ENCODE data around the gene DIS3L2. TPM values are rescaled to one million over a fixed set of nuclear protein-coding genes. Genes with fewer than 3 reads are reported as not detected.
"Not testable (repeated sequence)": the region's sequence is repeated elsewhere in the genome, so short reads cannot be mapped to it uniquely, and the experiment has no call there.

The DIS3L2 gene
- total and polyA plus RNA-seq, 5 donors from 2014 or later, result 10.9 to 76.9 (median 21.0) TPM

DNA sequence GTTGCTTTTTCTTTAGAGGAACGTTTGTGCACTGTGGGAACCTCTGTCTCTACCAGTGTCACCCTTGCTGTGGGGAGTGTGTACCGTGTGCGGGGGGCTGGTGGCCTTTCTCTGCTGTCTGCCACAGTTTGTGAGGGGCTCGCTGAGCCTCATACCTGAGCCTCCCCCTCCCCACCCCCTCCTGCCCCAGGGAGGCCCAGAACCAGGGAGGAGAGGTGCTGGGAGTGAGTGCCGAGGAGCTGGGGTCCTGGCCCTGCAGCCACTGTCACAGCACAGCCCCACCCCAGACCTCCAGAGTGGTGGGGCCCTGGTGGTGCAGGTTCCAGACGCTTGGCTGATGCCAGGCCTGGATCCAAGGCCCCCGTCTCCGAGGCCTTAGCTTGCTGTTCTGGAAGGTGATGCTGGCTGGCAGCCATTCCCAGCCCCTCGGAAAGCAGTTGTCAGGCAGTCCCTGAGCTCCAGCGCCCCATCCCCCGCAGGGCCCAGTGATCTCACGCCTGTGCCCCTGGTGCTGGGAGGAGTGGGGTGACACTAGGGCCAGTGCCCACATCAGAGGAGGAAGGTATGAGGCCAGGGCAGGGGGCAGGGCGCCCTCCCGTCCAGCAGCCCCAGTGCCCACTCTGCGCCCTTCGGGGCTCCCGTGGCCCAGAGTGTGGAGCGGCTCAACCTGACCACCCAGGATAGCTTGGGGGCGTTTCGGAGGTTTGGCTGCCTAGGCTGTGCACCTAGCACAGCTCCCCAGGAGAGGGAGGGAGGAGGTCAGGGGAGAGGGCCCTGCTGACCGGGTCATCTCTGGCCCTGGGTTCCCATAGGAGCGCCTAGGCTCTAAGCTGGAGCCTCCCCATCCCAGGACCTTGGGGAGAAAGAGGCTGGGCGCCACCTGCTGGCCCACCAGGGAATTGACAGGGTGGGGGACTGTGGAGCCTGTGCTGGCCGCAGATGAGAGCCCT lies 364.1 kb downstream of the DIS3L2 start:
- Histone ChIP-seq H3K4me3 (ENCODE audit: low read depth, low read length) (no peak overlapping the region), H3K9me3 (ENCODE audit: control insufficient read depth in 2 of 2, low read length in 2 of 2) (no peaks in the 10 kb centered on the region), H3K27ac (ENCODE audit: insufficient read depth, low read length, poor library complexity, severe bottlenecking) (no peak overlapping the region), H3K27me3 (ENCODE audit: control insufficient read depth, insufficient read depth, low read length) (no peaks in the 10 kb centered on the region), H3K4me1 (ENCODE audit: control insufficient read depth, insufficient read depth, low read length, poor library complexity, severe bottlenecking) (peaks cover 34% of the 10 kb centered on the region), H3K36me3 (ENCODE audit: control insufficient read depth, insufficient read depth, low read length) (no peaks in the 10 kb centered on the region)
- no peaks in the 10 kb centered on the region for H3K36me3 Mint-ChIP-seq
- H3K4me3 Mint-ChIP-seq, result no peak overlapping the region
- no peak overlapping the region for H3K27ac Mint-ChIP-seq
- no peaks in the 10 kb centered on the region for H3K27me3 Mint-ChIP-seq
- DNase-seq, result peak in 2 of 3 donors; percentile 37 to 57
- H3K9me3 Mint-ChIP-seq, result no peaks in the 10 kb centered on the region
- peaks cover 0 to 37% (median 16%) of the 10 kb centered on the region in 4 donors for H3K4me1 Mint-ChIP-seq
- no peak for ATAC-seq (ENCODE audit: low read depth in 2 of 2)

DNA sequence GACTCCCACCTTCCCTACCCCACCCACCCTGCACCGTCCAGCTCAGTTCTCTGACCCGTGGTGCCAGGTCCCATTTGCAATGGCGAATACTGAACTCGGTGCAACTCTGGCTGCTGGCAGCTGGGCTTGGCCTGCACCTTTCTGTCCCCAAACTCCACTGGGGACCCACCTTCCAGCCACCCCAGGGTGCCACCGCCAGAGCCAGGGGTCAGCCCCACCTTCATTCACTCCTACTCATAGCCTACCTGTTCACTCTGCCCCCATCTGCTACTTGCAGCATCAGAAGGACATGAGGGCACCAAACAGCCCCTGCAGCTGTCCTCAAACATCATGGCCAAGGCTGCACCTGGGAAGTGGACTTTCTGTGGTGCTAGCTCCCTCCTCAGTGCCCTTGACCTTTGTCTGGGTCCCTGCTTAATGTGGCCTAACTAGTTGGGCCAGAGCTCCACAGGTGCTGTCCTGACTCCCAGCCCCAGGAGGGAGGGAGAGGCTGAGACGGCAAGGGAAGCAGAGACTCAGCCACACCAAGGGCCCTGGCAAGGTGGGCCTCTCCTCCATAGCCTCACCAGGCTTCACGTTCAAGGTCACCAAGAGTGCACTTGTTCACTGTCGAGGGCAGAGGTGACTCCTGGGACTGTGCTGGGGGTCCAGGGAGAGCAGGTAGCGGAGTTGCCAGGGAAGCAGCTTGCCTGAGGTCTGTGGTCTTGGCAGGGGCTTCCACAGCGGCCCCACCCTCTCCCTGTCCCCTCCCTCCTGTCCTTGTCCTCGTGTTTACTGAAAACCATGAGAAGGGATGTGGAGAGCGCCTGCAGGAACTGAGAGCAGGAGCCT lies 365.0 kb downstream of the DIS3L2 start:
- not testable (repeated sequence) for H3K9me3 Mint-ChIP-seq; H3K36me3 Mint-ChIP-seq; H3K36me3 ChIP-seq (ENCODE audit: control insufficient read depth, insufficient read depth, low read length); DNase-seq; H3K4me3 ChIP-seq (ENCODE audit: low read depth, low read length); H3K4me3 Mint-ChIP-seq; H3K27ac ChIP-seq (ENCODE audit: insufficient read depth, low read length, poor library complexity, severe bottlenecking); H3K27me3 Mint-ChIP-seq; ATAC-seq (ENCODE audit: low read depth in 2 of 2); H3K9me3 ChIP-seq (ENCODE audit: control insufficient read depth in 2 of 2, low read length in 2 of 2); H3K27me3 ChIP-seq (ENCODE audit: control insufficient read depth, insufficient read depth, low read length)
- H3K4me1 ChIP-seq (ENCODE audit: control insufficient read depth, insufficient read depth, low read length, poor library complexity, severe bottlenecking), result peaks cover 25% of the 10 kb centered on the region
- Mint-ChIP-seq H3K4me1 (peaks cover 0 to 29% (median 12%) of the 10 kb centered on the region in 4 donors), H3K27ac (peak overlapping the region in 1 of 3 donors; percentile 79)

DNA sequence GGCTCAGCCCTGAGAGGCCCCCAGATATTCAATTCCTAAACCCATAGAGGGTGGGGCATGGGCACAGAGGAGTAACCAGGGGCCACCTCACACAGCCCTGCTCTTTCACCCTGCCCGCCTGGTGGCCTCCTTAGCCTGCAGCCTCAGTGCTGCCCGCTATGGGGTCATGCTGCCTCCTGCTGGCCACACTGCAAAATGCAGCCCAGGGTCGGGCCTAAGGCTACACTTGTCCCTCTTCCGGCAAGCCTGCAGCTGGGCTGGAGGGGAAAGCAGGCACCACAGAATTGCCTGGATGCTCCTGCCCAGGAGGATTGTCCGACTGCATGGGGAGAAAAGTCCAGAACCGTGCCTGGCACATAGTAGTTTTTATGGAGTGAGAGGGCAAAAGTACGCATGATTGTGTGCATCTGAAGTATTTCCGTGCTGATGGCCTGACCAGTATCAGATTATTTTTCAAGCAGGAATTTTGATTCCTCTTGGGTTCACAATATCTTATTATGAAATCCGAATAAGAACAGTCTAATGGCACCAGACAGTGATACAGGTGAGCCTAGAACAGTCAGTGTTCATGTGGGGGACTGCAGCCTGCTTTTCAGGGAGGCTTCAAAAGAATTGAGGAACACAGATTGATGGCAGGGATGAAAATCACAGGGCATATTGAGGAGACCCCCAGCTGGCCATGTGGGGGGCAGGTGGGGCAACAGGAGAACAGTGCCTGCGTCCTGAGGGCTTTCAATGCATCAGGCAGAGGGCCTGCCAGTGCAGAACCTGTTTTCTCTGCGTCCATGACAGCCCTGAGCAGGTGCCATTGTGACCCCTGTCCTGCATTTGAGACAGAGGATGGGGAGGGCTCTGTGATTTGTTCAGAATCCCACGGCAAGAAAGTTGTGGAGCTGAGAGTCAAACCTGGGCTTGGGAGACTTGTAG lies 365.9 kb downstream of the DIS3L2 start:
- ATAC-seq (ENCODE audit: low read depth in 2 of 2) (peak; percentile 82 to 84), DNase-seq (peak; percentile 69 to 81 (median 81))
- Mint-ChIP-seq H3K4me1 (peaks cover 0 to 20% (median 10%) of the 10 kb centered on the region in 4 donors), H3K4me3 (no peak overlapping the region), H3K9me3 (no peaks in the 10 kb centered on the region), H3K27me3 (no peaks in the 10 kb centered on the region), H3K36me3 (no peaks in the 10 kb centered on the region), H3K27ac (peak overlapping the region in 2 of 3 donors; percentile 83 to 92)
- Histone ChIP-seq H3K36me3 (ENCODE audit: control insufficient read depth, insufficient read depth, low read length) (no peaks in the 10 kb centered on the region), H3K9me3 (ENCODE audit: control insufficient read depth in 2 of 2, low read length in 2 of 2) (no peaks in the 10 kb centered on the region), H3K4me1 (ENCODE audit: control insufficient read depth, insufficient read depth, low read length, poor library complexity, severe bottlenecking) (peaks cover 17% of the 10 kb centered on the region), H3K27me3 (ENCODE audit: control insufficient read depth, insufficient read depth, low read length) (no peaks in the 10 kb centered on the region), H3K4me3 (ENCODE audit: low read depth, low read length) (no peak overlapping the region), H3K27ac (ENCODE audit: insufficient read depth, low read length, poor library complexity, severe bottlenecking) (no peak overlapping the region)

DNA sequence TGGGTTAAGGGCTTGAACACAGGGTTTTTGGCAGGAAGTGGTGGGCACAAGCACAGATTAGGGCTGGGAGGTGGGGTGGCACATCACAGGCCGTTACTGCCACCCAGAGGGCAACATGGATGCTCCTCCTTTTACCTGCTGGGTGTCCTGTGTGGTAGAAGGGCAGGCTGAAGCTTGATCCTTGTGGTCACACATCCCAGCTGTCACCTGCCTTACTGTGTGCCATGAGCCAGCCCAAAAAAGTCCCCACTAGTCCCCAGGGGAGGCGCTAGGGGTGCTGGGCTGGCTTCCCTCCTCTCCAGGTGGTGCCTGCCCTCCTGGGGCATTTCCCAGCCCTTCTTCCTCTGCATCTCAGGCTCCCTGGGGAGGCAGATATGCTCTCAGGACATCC lies 366.5 kb downstream of the DIS3L2 start:
- peaks cover 0 to 14% (median 5%) of the 10 kb centered on the region in 4 donors for H3K4me1 Mint-ChIP-seq
- Histone ChIP-seq H3K4me1 (ENCODE audit: control insufficient read depth, insufficient read depth, low read length, poor library complexity, severe bottlenecking) (peaks cover 10% of the 10 kb centered on the region), H3K27me3 (ENCODE audit: control insufficient read depth, insufficient read depth, low read length) (no peaks in the 10 kb centered on the region), H3K27ac (ENCODE audit: insufficient read depth, low read length, poor library complexity, severe bottlenecking) (no peak overlapping the region), H3K36me3 (ENCODE audit: control insufficient read depth, insufficient read depth, low read length) (no peaks in the 10 kb centered on the region), H3K4me3 (ENCODE audit: low read depth, low read length) (no peak overlapping the region), H3K9me3 (ENCODE audit: control insufficient read depth in 2 of 2, low read length in 2 of 2) (no peaks in the 10 kb centered on the region)
- H3K27me3 Mint-ChIP-seq, result no peaks in the 10 kb centered on the region
- no peak for DNase-seq
- H3K9me3 Mint-ChIP-seq, result no peaks in the 10 kb centered on the region
- ATAC-seq (ENCODE audit: low read depth in 2 of 2), result no peak
- H3K4me3 Mint-ChIP-seq, result no peak overlapping the region
- H3K36me3 Mint-ChIP-seq, result no peaks in the 10 kb centered on the region
- no peak overlapping the region for H3K27ac Mint-ChIP-seq

DNA sequence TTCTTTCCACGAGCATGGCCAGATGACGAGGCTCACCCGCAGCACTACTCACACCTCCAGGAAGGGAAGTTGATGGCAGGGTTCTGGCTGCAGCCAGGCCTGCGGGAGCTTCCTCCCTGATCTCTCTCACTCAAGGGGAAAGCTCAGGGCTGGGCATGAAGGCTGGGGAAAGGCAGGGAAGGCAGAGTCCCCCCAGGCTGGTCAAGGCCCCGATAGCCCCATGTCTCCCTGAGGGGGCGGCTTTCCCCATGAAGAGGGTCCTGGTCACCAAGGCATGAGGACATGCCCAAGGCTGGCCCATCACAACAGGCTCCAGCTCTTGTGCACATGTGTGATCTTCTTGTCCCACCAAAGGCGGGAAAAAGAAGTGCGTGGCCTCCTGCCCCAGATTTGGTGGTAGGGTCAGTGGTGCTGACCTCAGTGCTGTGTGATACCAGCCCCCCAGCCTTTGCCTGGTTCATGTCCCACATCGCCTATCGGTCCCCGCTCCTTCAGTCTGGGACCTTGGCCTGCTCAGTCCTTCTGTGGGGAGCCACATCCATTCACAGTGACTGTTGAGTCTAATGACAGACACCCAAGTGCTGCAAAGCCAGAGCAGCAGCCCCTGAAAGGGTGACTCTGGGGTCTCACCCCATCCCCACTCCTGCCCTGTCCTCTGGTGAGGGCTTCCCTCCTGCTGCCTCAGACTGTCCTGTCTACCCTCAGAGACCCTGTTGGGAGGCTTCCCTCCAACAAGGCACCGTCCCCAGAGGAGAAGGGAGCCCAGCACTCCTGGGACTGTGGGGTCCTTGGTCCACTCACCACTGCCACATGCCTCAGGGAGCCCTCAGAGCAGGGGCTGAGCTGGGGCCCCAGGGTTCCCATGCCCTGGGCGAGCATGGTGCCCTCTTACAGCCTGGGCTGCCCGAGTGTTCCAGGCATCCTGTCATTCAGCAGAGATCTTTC lies 367.3 kb downstream of the DIS3L2 start:
- Histone ChIP-seq H3K36me3 (ENCODE audit: control insufficient read depth, insufficient read depth, low read length) (no peaks in the 10 kb centered on the region), H3K27ac (ENCODE audit: insufficient read depth, low read length, poor library complexity, severe bottlenecking) (no peak overlapping the region), H3K27me3 (ENCODE audit: control insufficient read depth, insufficient read depth, low read length) (no peaks in the 10 kb centered on the region), H3K4me3 (ENCODE audit: low read depth, low read length) (no peak overlapping the region), H3K9me3 (ENCODE audit: control insufficient read depth in 2 of 2, low read length in 2 of 2) (no peaks in the 10 kb centered on the region), H3K4me1 (ENCODE audit: control insufficient read depth, insufficient read depth, low read length, poor library complexity, severe bottlenecking) (peaks cover 6% of the 10 kb centered on the region)
- ATAC-seq (ENCODE audit: low read depth in 2 of 2), result no peak
- H3K9me3 Mint-ChIP-seq, result no peaks in the 10 kb centered on the region
- H3K36me3 Mint-ChIP-seq, result no peaks in the 10 kb centered on the region
- no peaks in the 10 kb centered on the region for H3K27me3 Mint-ChIP-seq
- no peak for DNase-seq
- peak overlapping the region in 1 of 4 donors; percentile 31 for H3K4me3 Mint-ChIP-seq
- no peak overlapping the region for H3K27ac Mint-ChIP-seq
- H3K4me1 Mint-ChIP-seq, result peaks cover 0 to 11% (median 5%) of the 10 kb centered on the region in 4 donors

DNA sequence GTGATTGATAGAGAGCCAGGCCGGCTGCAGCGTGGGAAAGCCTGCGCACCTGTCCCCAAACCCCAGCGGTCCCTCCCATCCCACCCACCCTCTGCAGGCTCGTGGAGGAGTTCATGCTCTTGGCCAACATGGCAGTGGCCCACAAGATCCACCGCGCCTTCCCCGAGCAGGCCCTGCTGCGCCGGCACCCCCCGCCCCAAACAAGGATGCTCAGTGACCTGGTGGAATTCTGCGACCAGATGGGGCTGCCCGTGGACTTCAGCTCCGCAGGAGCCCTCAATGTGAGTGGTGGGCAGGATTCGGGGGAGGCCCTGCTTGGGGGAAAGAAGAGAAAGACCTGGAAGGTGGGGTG lies 368.2 kb downstream of the DIS3L2 start:
- no peaks in the 10 kb centered on the region for H3K36me3 Mint-ChIP-seq
- no peaks in the 10 kb centered on the region for H3K9me3 ChIP-seq (ENCODE audit: control insufficient read depth in 2 of 2, low read length in 2 of 2)
- no peaks in the 10 kb centered on the region for H3K27me3 ChIP-seq (ENCODE audit: control insufficient read depth, insufficient read depth, low read length)
- no peaks in the 10 kb centered on the region for H3K9me3 Mint-ChIP-seq
- no peaks in the 10 kb centered on the region for H3K36me3 ChIP-seq (ENCODE audit: control insufficient read depth, insufficient read depth, low read length)
- H3K4me1 Mint-ChIP-seq, result peaks cover 0 to 9% (median 5%) of the 10 kb centered on the region in 4 donors
- DNase-seq (no peak), ATAC-seq (ENCODE audit: low read depth in 2 of 2) (no peak)
- no peak overlapping the region for H3K4me3 ChIP-seq (ENCODE audit: low read depth, low read length)
- no peak overlapping the region for H3K4me3 Mint-ChIP-seq
- H3K27ac Mint-ChIP-seq, result no peak overlapping the region
- H3K27me3 Mint-ChIP-seq, result no peaks in the 10 kb centered on the region
- H3K4me1 ChIP-seq (ENCODE audit: control insufficient read depth, insufficient read depth, low read length, poor library complexity, severe bottlenecking), result peaks cover 6% of the 10 kb centered on the region
- H3K27ac ChIP-seq (ENCODE audit: insufficient read depth, low read length, poor library complexity, severe bottlenecking), result no peak overlapping the region

Data from CD4-positive, CD25-positive, alpha-beta regulatory T cell (primary cell).